ENCODE measurements around the gene ACOT8.
A peak's percentile ranks its signal among the peaks of the same experiment; 100 is the strongest.
"Not testable (repeated sequence)": the region's sequence is repeated elsewhere in the genome, so short reads cannot be mapped to it uniquely, and the experiment has no call there.

Gene ACOT8

GRCh38 chr20:45833883-45834796 is 23.1 kb downstream of the ACOT8 start:
- POLR2A ChIA-PET (ENCODE audit: low non-redundant PET), result interaction anchor here (0.6 to 1.3 kb wide), 6 partner anchors 9 to 136 kb away, joined by 3 to 6 read pairs (median 4); no protein-coding TSS in a partner anchor
- H3K27ac ChIP-seq, result peak overlapping the region; percentile 92
- CTCF ChIA-PET, result interaction anchor here (0.6 to 0.8 kb wide), 2 partner anchors 50 to 129 kb away, joined by 3 read pairs; no protein-coding TSS in a partner anchor
- peak; percentile 89 for DNase-seq (ENCODE audit: low spot score)
- no peak for TF ChIP-seq CTCF (conservative IDR thresholded peaks at IDR 0.05; ENCODE audit: low read depth)

GRCh38 chr20:45833030-45833882 is 23.9 kb downstream of the ACOT8 start, which contains the start of gene SNX21:
Gene SNX21 (plus strand): TSS chr20:45833799. CDS start chr20:45833920, 121 bp downstream.
- peak within 1 kb of the TSS; percentile 92 for H3K27ac ChIP-seq
- TF ChIP-seq CTCF (conservative IDR thresholded peaks at IDR 0.05; ENCODE audit: low read depth), result no peak
- DNase-seq (ENCODE audit: low spot score), result peak; percentile 88
- POLR2A ChIA-PET (ENCODE audit: low non-redundant PET), result interaction anchor here (0.6 to 1.3 kb wide), 5 partner anchors 8 to 137 kb away, joined by 3 to 6 read pairs (median 4); no protein-coding TSS in a partner anchor
- CTCF ChIA-PET, result interaction anchor here (0.8 kb wide), 1 partner anchor 9 kb away, joined by 4 read pairs; no protein-coding TSS in a partner anchor

GRCh38 chr20:45832619-45833018 is 24.6 kb downstream of the ACOT8 start:
- peak overlapping the region; percentile 92 for H3K27ac ChIP-seq
- TF ChIP-seq CTCF (conservative IDR thresholded peaks at IDR 0.05; ENCODE audit: low read depth), result no peak
- CTCF ChIA-PET, result interaction anchor here (0.8 kb wide), 1 partner anchor 10 kb away, joined by 4 read pairs; no protein-coding TSS in a partner anchor
- POLR2A ChIA-PET (ENCODE audit: low non-redundant PET), result no interaction called here
- DNase-seq (ENCODE audit: low spot score), result no peak

GRCh38 chr20:45829673-45830106 is 27.5 kb downstream of the ACOT8 start:
- POLR2A ChIA-PET (ENCODE audit: low non-redundant PET); H3K27ac ChIP-seq; DNase-seq (ENCODE audit: low spot score): not testable (repeated sequence)
- CTCF ChIA-PET, result interaction anchor here (0.6 kb wide), 1 partner anchor 24 kb away, joined by 3 read pairs; no protein-coding TSS in a partner anchor

GRCh38 chr20:45828589-45828988 is 28.6 kb downstream of the ACOT8 start:
- POLR2A ChIA-PET (ENCODE audit: low non-redundant PET), result no interaction called here
- no peak overlapping the region for H3K27ac ChIP-seq
- CTCF ChIA-PET, result interaction anchor here (0.6 kb wide), 2 partner anchors 9 to 1793 kb away, joined by 3 to 5 read pairs; no protein-coding TSS in a partner anchor
- no peak for TF ChIP-seq CTCF (conservative IDR thresholded peaks at IDR 0.05; ENCODE audit: low read depth)
- DNase-seq (ENCODE audit: low spot score), result no peak

- DNase-seq (ENCODE audit: low spot score), result no peak
- no peak overlapping the region for H3K27ac ChIP-seq
- CTCF ChIA-PET, result interaction anchor here (0.6 kb wide), 1 partner anchor 8 kb away, joined by 5 read pairs; no protein-coding TSS in a partner anchor
- POLR2A ChIA-PET (ENCODE audit: low non-redundant PET), result interaction anchor here (0.8 to 0.9 kb wide), 2 partner anchors 106 to 657 kb away, joined by 3 to 4 read pairs; no protein-coding TSS in a partner anchor
- no peak for TF ChIP-seq CTCF (conservative IDR thresholded peaks at IDR 0.05; ENCODE audit: low read depth)
These were observed 29.5 kb downstream of the ACOT8 start for GRCh38 chr20:45827712-45828111.
